Retinal pigment epithelial cell (primary cell): ENCODE results near the gene LPAR1.

Source experiments
- DNase-seq: peaks from one replicate; pipeline ENCODE4 v3.0.0-alpha.2; 2010; ENCODE audit warnings: low read depth
- H3K4me3 ChIP-seq: 2 replicates; pipeline ENCODE4 v1.5.1; 2011; ENCODE audit warnings: mild to moderate bottlenecking, low read length, control low read depth, moderate library complexity
- TF ChIP-seq, protein P1 (sequence below): conservative IDR thresholded peaks from 2 replicates; pipeline ENCODE4 v1.5.1; 2011; ENCODE audit warnings: low read depth, low read length, control low read depth, inconsistent platforms

The LPAR1 gene

DNA sequence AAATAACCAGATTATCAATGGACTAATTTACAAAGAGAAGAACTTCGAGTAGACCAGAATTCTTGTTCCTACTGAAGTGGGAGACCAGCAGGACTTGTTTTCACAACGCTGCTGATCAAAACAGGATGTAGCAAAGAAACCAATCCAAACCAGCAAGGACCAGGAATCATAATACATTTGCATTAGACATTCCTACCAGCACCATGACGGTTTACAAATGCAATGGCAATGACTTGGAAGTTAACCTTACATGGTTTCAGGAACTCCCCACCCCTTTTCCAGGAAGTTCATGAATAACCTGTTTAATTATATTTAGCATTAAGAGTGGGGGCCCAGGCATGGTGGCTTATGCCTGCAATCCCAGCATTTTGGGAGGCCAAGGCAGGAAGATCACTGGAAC lies 100.0 kb downstream of the LPAR1 start:
- TF ChIP-seq, protein P1, sequence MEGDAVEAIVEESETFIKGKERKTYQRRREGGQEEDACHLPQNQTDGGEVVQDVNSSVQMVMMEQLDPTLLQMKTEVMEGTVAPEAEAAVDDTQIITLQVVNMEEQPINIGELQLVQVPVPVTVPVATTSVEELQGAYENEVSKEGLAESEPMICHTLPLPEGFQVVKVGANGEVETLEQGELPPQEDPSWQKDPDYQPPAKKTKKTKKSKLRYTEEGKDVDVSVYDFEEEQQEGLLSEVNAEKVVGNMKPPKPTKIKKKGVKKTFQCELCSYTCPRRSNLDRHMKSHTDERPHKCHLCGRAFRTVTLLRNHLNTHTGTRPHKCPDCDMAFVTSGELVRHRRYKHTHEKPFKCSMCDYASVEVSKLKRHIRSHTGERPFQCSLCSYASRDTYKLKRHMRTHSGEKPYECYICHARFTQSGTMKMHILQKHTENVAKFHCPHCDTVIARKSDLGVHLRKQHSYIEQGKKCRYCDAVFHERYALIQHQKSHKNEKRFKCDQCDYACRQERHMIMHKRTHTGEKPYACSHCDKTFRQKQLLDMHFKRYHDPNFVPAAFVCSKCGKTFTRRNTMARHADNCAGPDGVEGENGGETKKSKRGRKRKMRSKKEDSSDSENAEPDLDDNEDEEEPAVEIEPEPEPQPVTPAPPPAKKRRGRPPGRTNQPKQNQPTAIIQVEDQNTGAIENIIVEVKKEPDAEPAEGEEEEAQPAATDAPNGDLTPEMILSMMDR = no peak
- no peak overlapping the region for H3K4me3 ChIP-seq
- DNase-seq = no peak

DNA sequence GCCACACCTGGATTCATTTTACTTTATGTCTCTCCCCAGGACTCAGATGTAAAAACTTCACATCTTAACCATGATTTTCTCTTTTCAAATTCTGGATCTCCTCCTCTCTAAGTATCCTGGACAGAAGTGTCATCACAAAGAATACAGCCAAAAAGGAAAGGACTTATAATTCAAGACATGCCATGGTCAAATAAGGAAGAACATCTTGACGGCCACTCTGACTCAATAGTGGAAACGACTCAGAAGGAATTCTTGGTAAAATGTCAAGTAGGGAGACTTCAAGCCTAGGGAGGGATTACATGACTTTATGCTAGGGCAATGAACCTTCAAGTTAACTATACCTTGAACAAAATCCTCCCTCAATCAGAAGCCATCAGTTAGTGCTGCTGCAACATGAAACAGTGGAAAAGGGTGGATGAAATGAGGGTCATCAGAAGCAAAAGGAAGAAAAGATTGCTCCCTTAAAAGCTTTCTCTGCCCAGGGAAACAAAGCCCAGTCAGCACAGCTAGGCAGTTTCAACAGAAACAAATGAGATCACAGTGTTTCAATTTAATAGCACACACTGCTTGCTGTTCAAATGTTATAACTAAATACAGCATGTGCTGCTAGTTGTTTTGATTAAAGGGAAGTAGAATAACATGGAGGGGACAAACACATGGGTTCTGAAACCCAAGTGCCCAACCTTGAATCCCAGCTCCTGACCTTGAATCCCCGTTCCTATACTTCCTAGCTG lies 101.4 kb downstream of the LPAR1 start:
- TF ChIP-seq, protein P1 = no peak

GRCh38 chr9:110936237-110936636 lies 102.0 kb downstream of the LPAR1 start:
- no peak for DNase-seq
- TF ChIP-seq, protein P1 = no peak
- H3K4me3 ChIP-seq = no peak overlapping the region

More for the DNA sequence above, 101.4 kb downstream of the LPAR1 start:
- DNase-seq = no peak
- no peak overlapping the region for H3K4me3 ChIP-seq

GRCh38 chr9:110935829-110936228 lies 102.4 kb downstream of the LPAR1 start:
- DNase-seq = no peak
- TF ChIP-seq, protein P1 = no peak
- no peak overlapping the region for H3K4me3 ChIP-seq

GRCh38 chr9:110933350-110934001 lies 104.8 kb downstream of the LPAR1 start:
- no peak overlapping the region for H3K4me3 ChIP-seq
- TF ChIP-seq, protein P1 = no peak
- no peak for DNase-seq

DNA sequence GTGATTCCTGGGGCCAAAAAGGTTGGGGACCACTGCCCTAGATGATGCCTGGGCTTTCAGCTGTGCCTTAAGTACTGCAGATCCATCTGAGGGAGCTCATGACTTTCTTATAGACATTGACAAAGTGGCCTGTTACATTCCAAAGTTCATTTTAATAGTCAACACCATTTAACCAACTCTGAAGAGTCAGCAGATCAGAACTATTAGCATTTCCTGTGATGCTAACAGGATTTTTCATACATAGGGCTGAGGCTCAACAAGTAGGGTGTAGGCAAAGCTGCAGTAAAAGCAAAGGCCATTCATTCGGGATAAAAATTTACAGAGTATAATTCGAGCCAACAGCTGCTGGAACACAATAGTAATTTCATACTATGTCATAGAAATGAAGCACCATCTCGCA lies 105.4 kb downstream of the LPAR1 start:
- H3K4me3 ChIP-seq = no peak overlapping the region
- TF ChIP-seq, protein P1 = no peak
- no peak for DNase-seq

GRCh38 chr9:110928599-110928998 lies 109.7 kb downstream of the LPAR1 start:
- DNase-seq = no peak
- H3K4me3 ChIP-seq = no peak overlapping the region
- TF ChIP-seq, protein P1 = no peak
